ENCODE data around the gene VCAN. TPM values are rescaled to one million over a fixed set of nuclear protein-coding genes. Genes with fewer than 3 reads are reported as not detected.

VCAN gene
- total and polyA plus RNA-seq, 4 donors = 0.97 to 15.6 (median 4.8) TPM

DNA sequence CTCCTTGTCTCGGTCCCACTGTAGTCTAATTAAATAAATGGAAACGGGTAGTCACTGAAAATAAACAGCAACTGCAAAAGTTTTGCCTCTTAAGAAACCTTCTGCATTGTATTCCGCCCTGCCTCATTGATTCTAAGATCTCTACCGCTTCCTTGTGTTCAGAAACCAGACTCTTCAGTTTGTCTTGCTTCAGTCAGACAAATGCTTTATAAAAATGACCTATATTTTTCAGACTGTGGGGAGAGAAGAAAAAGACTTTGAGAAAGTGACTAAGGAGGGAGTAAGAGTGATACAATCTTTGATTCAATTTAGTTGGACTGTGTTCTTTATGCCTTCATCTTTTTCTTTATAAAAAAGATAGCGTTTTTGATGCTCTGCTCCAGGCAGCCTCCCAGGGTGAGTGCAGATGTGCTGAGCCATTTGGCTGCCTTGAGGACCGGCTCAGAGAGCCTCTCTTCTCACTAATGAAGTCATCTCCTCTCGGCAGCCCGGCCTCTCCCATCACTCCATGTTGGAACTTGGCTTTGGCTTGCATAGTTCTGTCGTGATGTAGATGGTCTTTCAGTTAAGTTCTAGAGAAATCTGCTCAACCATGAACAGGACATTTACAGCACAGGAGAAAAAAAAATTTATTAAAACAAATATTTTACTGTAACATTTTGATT is 4.0 kb upstream of the VCAN start:
- 54% methylated on average over 9 of the region's 9 CpGs for WGBS
- H3K9ac ChIP-seq (ENCODE audit: low read depth in 1 of 2, low read length in 2 of 2) = no peak overlapping the region
- H3K4me3 ChIP-seq (ENCODE audit: low read depth in 1 of 3, low read length in 3 of 3) = no peak overlapping the region
- peaks cover 0 to 8% (median 3%) of the 10 kb centered on the region in 4 donors for H3K4me1 ChIP-seq (ENCODE audit: control insufficient read depth in 4 of 4, insufficient read depth in 4 of 4, low read length in 3 of 4)
- no peak overlapping the region for H3K27ac ChIP-seq (ENCODE audit: low read depth in 1 of 2, low read length in 2 of 2)
- H3K36me3 ChIP-seq (ENCODE audit: control insufficient read depth in 4 of 4, insufficient read depth in 3 of 4, low read depth in 1 of 4, low read length in 3 of 4) = no peaks in the 10 kb centered on the region
- H3K9me3 ChIP-seq (ENCODE audit: control insufficient read depth in 4 of 4, low read length in 3 of 4) = no peaks in the 10 kb centered on the region
- DNase-seq (ENCODE audit: low spot score) = no peak
- no peak for TF ChIP-seq ATF3 (IDR thresholded peaks at IDR 0.05)
- no peak for TF ChIP-seq HNF4G (IDR thresholded peaks at IDR 0.05)
- TF ChIP-seq RAD21 (IDR thresholded peaks at IDR 0.05) = no peak
- TF ChIP-seq HNF4A (conservative IDR thresholded peaks at IDR 0.05) = no peak
- no peak for TF ChIP-seq FOXA2 (IDR thresholded peaks at IDR 0.05)
- TF ChIP-seq JUND (IDR thresholded peaks at IDR 0.05) = no peak
- no peak for TF ChIP-seq RXRA (IDR thresholded peaks at IDR 0.05)
- TF ChIP-seq, protein P1, sequence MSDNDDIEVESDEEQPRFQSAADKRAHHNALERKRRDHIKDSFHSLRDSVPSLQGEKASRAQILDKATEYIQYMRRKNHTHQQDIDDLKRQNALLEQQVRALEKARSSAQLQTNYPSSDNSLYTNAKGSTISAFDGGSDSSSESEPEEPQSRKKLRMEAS (IDR thresholded peaks at IDR 0.05) = no peak
- TF ChIP-seq SP1 (IDR thresholded peaks at IDR 0.05) = no peak
- no peak for TF ChIP-seq EGR1 (IDR thresholded peaks at IDR 0.05; ENCODE audit: low read depth in 2 of 2)
- H3K27me3 ChIP-seq (ENCODE audit: control insufficient read depth in 4 of 4, insufficient read depth in 4 of 4, low read length in 3 of 4) = peaks cover 0 to 18% (median 3%) of the 10 kb centered on the region in 4 donors

DNA sequence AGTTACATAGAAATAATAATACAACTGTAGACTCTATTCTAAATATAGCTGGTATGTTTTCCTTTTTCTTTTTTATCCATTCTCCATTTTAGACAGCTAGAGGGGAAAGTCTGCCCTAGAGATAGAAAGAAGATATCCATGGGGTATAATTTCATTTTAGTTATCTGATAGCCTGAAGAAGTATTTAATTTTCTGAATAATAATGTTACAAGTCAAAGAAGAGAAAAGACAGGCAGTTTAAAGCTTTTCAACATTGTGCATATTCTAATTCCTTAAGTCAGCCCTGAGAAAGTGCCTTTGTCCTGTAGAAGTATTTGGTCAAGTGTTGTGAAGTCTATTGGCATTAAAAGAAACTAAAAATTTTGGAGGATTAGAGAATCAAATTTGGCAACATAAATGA is 2.5 kb upstream of the VCAN start:
- no peak overlapping the region for H3K27ac ChIP-seq (ENCODE audit: low read depth in 1 of 2, low read length in 2 of 2)
- no peak for DNase-seq (ENCODE audit: low spot score)
- H3K4me1 ChIP-seq (ENCODE audit: control insufficient read depth in 4 of 4, insufficient read depth in 4 of 4, low read length in 3 of 4) = peaks cover 6 to 24% (median 16%) of the 10 kb centered on the region in 4 donors
- H3K27me3 ChIP-seq (ENCODE audit: control insufficient read depth in 4 of 4, insufficient read depth in 4 of 4, low read length in 3 of 4) = peaks cover 0 to 21% (median 4%) of the 10 kb centered on the region in 4 donors
- no peak for TF ChIP-seq EGR1 (IDR thresholded peaks at IDR 0.05; ENCODE audit: low read depth in 2 of 2)
- TF ChIP-seq CTCF (IDR thresholded peaks at IDR 0.05; ENCODE audit: low read depth, low read length, missing input control) = no peak
- TF ChIP-seq REST (IDR thresholded peaks at IDR 0.05) = no peak
- no peak for TF ChIP-seq RAD21 (IDR thresholded peaks at IDR 0.05)
- no peak for TF ChIP-seq FOXA2 (IDR thresholded peaks at IDR 0.05)
- TF ChIP-seq HNF4A (conservative IDR thresholded peaks at IDR 0.05) = no peak
- no peak for TF ChIP-seq JUND (IDR thresholded peaks at IDR 0.05)
- TF ChIP-seq TAF1 (conservative IDR thresholded peaks at IDR 0.05) = no peak
- TF ChIP-seq NR2F2 (IDR thresholded peaks at IDR 0.05) = no peak
- TF ChIP-seq YY1 (IDR thresholded peaks at IDR 0.05) = no peak
- TF ChIP-seq, protein P1 (IDR thresholded peaks at IDR 0.05) = no peak
- no peak for TF ChIP-seq RXRA (IDR thresholded peaks at IDR 0.05)
- TF ChIP-seq, protein P2, sequence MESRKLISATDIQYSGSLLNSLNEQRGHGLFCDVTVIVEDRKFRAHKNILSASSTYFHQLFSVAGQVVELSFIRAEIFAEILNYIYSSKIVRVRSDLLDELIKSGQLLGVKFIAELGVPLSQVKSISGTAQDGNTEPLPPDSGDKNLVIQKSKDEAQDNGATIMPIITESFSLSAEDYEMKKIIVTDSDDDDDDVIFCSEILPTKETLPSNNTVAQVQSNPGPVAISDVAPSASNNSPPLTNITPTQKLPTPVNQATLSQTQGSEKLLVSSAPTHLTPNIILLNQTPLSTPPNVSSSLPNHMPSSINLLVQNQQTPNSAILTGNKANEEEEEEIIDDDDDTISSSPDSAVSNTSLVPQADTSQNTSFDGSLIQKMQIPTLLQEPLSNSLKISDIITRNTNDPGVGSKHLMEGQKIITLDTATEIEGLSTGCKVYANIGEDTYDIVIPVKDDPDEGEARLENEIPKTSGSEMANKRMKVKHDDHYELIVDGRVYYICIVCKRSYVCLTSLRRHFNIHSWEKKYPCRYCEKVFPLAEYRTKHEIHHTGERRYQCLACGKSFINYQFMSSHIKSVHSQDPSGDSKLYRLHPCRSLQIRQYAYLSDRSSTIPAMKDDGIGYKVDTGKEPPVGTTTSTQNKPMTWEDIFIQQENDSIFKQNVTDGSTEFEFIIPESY (IDR thresholded peaks at IDR 0.05) = no peak
- no peaks in the 10 kb centered on the region for H3K36me3 ChIP-seq (ENCODE audit: control insufficient read depth in 4 of 4, insufficient read depth in 3 of 4, low read depth in 1 of 4, low read length in 3 of 4)
- H3K4me3 ChIP-seq (ENCODE audit: low read depth in 1 of 3, low read length in 3 of 3) = no peak overlapping the region
- H3K9ac ChIP-seq (ENCODE audit: low read depth in 1 of 2, low read length in 2 of 2) = no peak overlapping the region
- H3K9me3 ChIP-seq (ENCODE audit: control insufficient read depth in 4 of 4, low read length in 3 of 4) = no peaks in the 10 kb centered on the region

Measured in liver (tissue), 9 donors.